ENCODE results near the gene CCNL1.

The CCNL1 gene

DNA sequence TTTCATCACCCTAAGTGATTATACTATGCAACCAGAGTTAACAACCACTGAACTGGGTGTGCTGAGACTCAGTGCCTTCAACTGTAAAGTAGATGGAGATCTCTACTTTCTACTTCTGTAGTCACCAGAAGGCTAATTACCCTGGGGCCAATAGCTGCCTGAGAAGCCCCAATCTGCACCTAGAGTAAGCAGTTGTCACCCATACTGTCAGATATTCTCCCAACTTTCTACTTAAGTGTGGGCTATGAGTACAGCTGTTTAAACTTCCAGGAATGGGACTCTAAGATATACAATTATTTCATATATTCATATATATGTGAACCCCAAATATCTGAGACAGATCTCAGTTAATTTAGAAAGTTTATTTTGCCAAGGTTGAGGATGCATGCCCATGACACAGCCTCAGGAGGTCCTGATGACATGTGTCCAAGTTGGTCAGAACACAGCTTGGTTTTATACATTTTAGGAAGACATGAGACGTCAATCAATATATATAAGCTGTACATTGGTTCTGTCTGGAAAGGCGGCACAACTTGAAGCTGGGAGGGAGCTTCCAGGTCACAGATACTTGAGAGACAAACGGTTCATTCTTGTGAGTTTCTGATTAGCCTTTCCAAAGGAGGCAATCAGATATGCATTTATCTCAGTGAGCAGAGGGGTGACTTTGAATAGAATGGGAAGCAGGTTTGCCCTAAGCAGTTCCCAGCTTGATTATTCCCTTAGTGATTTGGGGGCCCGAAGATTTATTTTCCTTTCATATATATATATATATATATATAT lies 41.9 kb downstream of the CCNL1 start:
- Histone ChIP-seq H3K4me3 (no peak overlapping the region), H4K20me1 (no peaks in the 10 kb centered on the region), H3K27me3 (no peaks in the 10 kb centered on the region), H3K9me3 (replicated peaks in 1 of 11) (peaks cover 0 to 8% (median 7%) of the 10 kb centered on the region in 11 experiments; a peak in 7 of 22 replicates), H3K36me3 (no peaks in the 10 kb centered on the region), H3K27ac (no peak overlapping the region), H3K9ac (no peak overlapping the region), H3K4me1 (no peaks in the 10 kb centered on the region), H3K4me2 (no peak overlapping the region)
- no peak for TF ChIP-seq Cebpa-rat (IDR thresholded peaks at IDR 0.05)

GRCh38 chr3:157117206-157117605 lies 42.7 kb downstream of the CCNL1 start:
- H3K4me3 ChIP-seq = no peak overlapping the region
- no peak overlapping the region for H3K4me2 ChIP-seq
- no peak for TF ChIP-seq Cebpa-rat (IDR thresholded peaks at IDR 0.05)
- H3K9ac ChIP-seq = no peak overlapping the region
- no peaks in the 10 kb centered on the region for H3K36me3 ChIP-seq
- no peak overlapping the region for H3K27ac ChIP-seq
- peaks cover 0 to 8% (median 7%) of the 10 kb centered on the region in 11 experiments; a peak in 7 of 22 replicates for H3K9me3 ChIP-seq (replicated peaks in 1 of 11)
- no peaks in the 10 kb centered on the region for H4K20me1 ChIP-seq
- H3K27me3 ChIP-seq = no peaks in the 10 kb centered on the region
- H3K4me1 ChIP-seq = no peaks in the 10 kb centered on the region

GRCh38 chr3:157116017-157116416 lies 43.9 kb downstream of the CCNL1 start:
- Histone ChIP-seq H4K20me1 (no peaks in the 10 kb centered on the region), H3K9me3 (replicated peaks in 1 of 11) (peaks cover 0 to 8% (median 7%) of the 10 kb centered on the region in 11 experiments; a peak in 7 of 22 replicates), H3K27ac (no peak overlapping the region), H3K4me2 (no peak overlapping the region), H3K27me3 (no peaks in the 10 kb centered on the region), H3K4me1 (no peaks in the 10 kb centered on the region), H3K4me3 (no peak overlapping the region), H3K9ac (no peak overlapping the region), H3K36me3 (no peaks in the 10 kb centered on the region)
- no peak for TF ChIP-seq Cebpa-rat (IDR thresholded peaks at IDR 0.05)

GRCh38 chr3:157115069-157116006 lies 44.6 kb downstream of the CCNL1 start:
- no peak overlapping the region for H3K9ac ChIP-seq
- no peak overlapping the region for H3K4me3 ChIP-seq
- no peak overlapping the region for H3K27ac ChIP-seq
- no peaks in the 10 kb centered on the region for H3K27me3 ChIP-seq
- no peaks in the 10 kb centered on the region for H4K20me1 ChIP-seq
- no peak overlapping the region for H3K4me2 ChIP-seq
- TF ChIP-seq Cebpa-rat (IDR thresholded peaks at IDR 0.05) = no peak
- no peaks in the 10 kb centered on the region for H3K4me1 ChIP-seq
- peaks cover 0 to 6% (median 4%) of the 10 kb centered on the region in 11 experiments; a peak in 7 of 22 replicates for H3K9me3 ChIP-seq (replicated peaks in 1 of 11)
- H3K36me3 ChIP-seq = no peaks in the 10 kb centered on the region

- Histone ChIP-seq H4K20me1 (no peaks in the 10 kb centered on the region), H3K36me3 (no peaks in the 10 kb centered on the region), H3K27ac (no peak overlapping the region), H3K9me3 (replicated peaks in 1 of 11) (no peaks in the 10 kb centered on the region), H3K9ac (no peak overlapping the region), H3K27me3 (no peaks in the 10 kb centered on the region), H3K4me1 (no peaks in the 10 kb centered on the region), H3K4me3 (no peak overlapping the region), H3K4me2 (no peak overlapping the region)
- no peak for TF ChIP-seq Cebpa-rat (IDR thresholded peaks at IDR 0.05)
Measured at GRCh38 chr3:157113832-157114505, 46.0 kb downstream of the CCNL1 start.

DNA sequence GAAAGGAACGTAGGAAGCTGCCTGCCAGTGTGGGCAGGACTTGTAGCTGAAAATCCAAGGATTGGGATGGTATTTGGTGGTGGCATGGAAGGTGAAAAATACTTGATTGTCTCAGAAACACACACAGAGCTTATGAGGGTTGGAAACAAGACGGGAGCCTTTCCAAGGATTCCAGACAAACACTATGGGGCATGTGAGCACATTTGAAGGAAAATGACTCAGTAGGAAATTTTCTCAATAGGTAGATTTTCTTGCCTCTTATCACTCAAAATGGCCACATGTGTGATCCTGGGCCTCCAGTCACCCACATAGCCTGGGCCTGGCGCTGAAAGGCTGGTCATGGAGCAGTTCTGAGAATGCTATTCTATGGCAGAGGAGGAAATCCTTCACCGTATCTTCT lies 47.4 kb downstream of the CCNL1 start:
- no peak for TF ChIP-seq Cebpa-rat (IDR thresholded peaks at IDR 0.05)
- Histone ChIP-seq H3K36me3 (no peaks in the 10 kb centered on the region), H3K4me3 (no peak overlapping the region), H3K27ac (no peak overlapping the region), H3K9me3 (replicated peaks in 1 of 11) (no peaks in the 10 kb centered on the region), H4K20me1 (no peaks in the 10 kb centered on the region), H3K4me1 (no peaks in the 10 kb centered on the region), H3K27me3 (no peaks in the 10 kb centered on the region), H3K4me2 (no peak overlapping the region), H3K9ac (no peak overlapping the region)

- Histone ChIP-seq H3K36me3 (no peaks in the 10 kb centered on the region), H4K20me1 (no peaks in the 10 kb centered on the region), H3K4me3 (no peak overlapping the region), H3K4me1 (no peaks in the 10 kb centered on the region), H3K27ac (no peak overlapping the region), H3K4me2 (no peak overlapping the region), H3K9ac (no peak overlapping the region), H3K9me3 (replicated peaks in 1 of 11) (no peaks in the 10 kb centered on the region), H3K27me3 (no peaks in the 10 kb centered on the region)
- TF ChIP-seq Cebpa-rat (IDR thresholded peaks at IDR 0.05) = no peak
Measured at GRCh38 chr3:157111518-157111917, 48.4 kb downstream of the CCNL1 start.

DNA sequence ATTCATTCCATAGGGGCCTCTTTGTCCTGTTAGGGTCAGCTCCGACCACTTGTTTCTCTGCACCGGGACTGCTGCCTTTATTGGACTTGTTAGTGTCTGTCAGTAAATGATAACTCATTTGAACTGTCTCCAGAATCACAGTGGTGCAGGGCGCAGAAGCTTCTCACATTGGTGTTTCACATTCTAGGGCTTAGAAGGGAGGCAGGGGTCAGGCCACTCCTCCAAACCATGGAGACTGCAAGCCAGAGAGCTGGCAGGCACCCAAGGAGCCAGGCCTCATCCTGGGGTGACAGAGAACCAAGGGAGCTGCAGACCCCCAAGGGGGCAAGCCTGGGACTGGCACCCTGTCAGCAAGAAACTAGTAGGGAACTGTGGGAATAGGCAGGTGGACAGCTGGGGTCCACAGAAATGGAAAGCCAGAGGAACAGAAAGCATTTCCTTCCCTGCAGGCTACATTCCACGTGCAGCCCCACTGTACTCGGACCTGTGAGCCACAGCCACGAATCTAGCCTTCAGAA lies 49.1 kb downstream of the CCNL1 start:
- Histone ChIP-seq H3K9ac (no peak overlapping the region), H3K4me2 (no peak overlapping the region)

More for the DNA sequence above, 49.1 kb downstream of the CCNL1 start:
- TF ChIP-seq Cebpa-rat (IDR thresholded peaks at IDR 0.05) = no peak
- Histone ChIP-seq H3K4me3 (no peak overlapping the region), H3K27ac (no peak overlapping the region), H3K4me1 (no peaks in the 10 kb centered on the region), H3K36me3 (no peaks in the 10 kb centered on the region), H3K27me3 (no peaks in the 10 kb centered on the region), H3K9me3 (replicated peaks in 1 of 11) (no peaks in the 10 kb centered on the region), H4K20me1 (no peaks in the 10 kb centered on the region)
